HL-60/S4 treated with phorbol 12-myristate 13-acetate at 8.2 ng/mL for 4 days and 3 days (cell line): ENCODE data around the gene NSUN2.
"Not testable (repeated sequence)": the region's sequence is repeated elsewhere in the genome, so short reads cannot be mapped to it uniquely, and the experiment has no call there.

Experiments used
- in situ Hi-C: fragments of 300-500 bp; cut with MboI; formaldehyde crosslinking; loops from 2 replicates; pipeline ENCODE4 v1.15.0; 2022; ENCODE audit warnings: low sequenced_read_pairs

The NSUN2 gene

GRCh38 chr5:6632888-6633468 is at the start of gene NSUN2, which contains the start of gene SRD5A1:
Gene NSUN2 (minus strand): TSS chr5:6633044. CDS start chr5:6632979, 65 bp downstream.
Gene SRD5A1 (plus strand): TSS chr5:6633440. CDS start chr5:6633577, 137 bp downstream.
- in situ Hi-C loops, result loop anchor here (25.0 kb wide), 1 partner anchor 104 kb away; no protein-coding TSS in a partner anchor

GRCh38 chr5:6682239-6682638 is 49.4 kb upstream of the NSUN2 start:
- in situ Hi-C loops, result no loop called here

- in situ Hi-C loops, result no loop called here
Measured at GRCh38 chr5:6681682-6682081, 48.8 kb upstream of the NSUN2 start.

- in situ Hi-C loops, result no loop called here
Measured at GRCh38 chr5:6680922-6681321, 48.1 kb upstream of the NSUN2 start.

GRCh38 chr5:6678385-6678784 is 45.5 kb upstream of the NSUN2 start:
- in situ Hi-C loops, result no loop called here

- in situ Hi-C loops, result no loop called here
Measured at GRCh38 chr5:6676702-6677101, 43.9 kb upstream of the NSUN2 start.

- in situ Hi-C loops, result no loop called here
Measured at GRCh38 chr5:6675784-6676491, 43.1 kb upstream of the NSUN2 start.

- in situ Hi-C loops, result no loop called here
Measured at GRCh38 chr5:6674886-6675285, 42.0 kb upstream of the NSUN2 start.

- in situ Hi-C loops, result no loop called here
Measured at GRCh38 chr5:6674421-6674820, 41.6 kb upstream of the NSUN2 start.

- in situ Hi-C loops, result no loop called here
Measured at GRCh38 chr5:6673963-6674362, 41.1 kb upstream of the NSUN2 start.

GRCh38 chr5:6673031-6673430 is 40.2 kb upstream of the NSUN2 start:
- in situ Hi-C loops, result no loop called here

GRCh38 chr5:6668717-6669116 is 35.9 kb upstream of the NSUN2 start:
- in situ Hi-C loops, result not testable (repeated sequence)

- in situ Hi-C loops, result no loop called here
Measured at GRCh38 chr5:6667648-6668047, 34.8 kb upstream of the NSUN2 start.

- in situ Hi-C loops, result no loop called here
Measured at GRCh38 chr5:6666762-6667161, 33.9 kb upstream of the NSUN2 start.

GRCh38 chr5:6660688-6661087 is 27.8 kb upstream of the NSUN2 start:
- in situ Hi-C loops, result no loop called here

- in situ Hi-C loops, result no loop called here
Measured at GRCh38 chr5:6659941-6660684, 27.3 kb upstream of the NSUN2 start.

GRCh38 chr5:6656680-6657079 is 23.8 kb upstream of the NSUN2 start:
- in situ Hi-C loops, result no loop called here

- in situ Hi-C loops, result no loop called here
Measured at GRCh38 chr5:6655432-6655831, 22.6 kb upstream of the NSUN2 start.

- in situ Hi-C loops, result no loop called here
Measured at GRCh38 chr5:6652025-6652424, 19.2 kb upstream of the NSUN2 start.

GRCh38 chr5:6649681-6650080 is 16.8 kb upstream of the NSUN2 start:
- in situ Hi-C loops, result loop anchor here (25.0 kb wide), 1 partner anchor 88 kb away; no protein-coding TSS in a partner anchor

- in situ Hi-C loops, result loop anchor here (25.0 kb wide), 1 partner anchor 88 kb away; no protein-coding TSS in a partner anchor
Measured at GRCh38 chr5:6649186-6649585, 16.3 kb upstream of the NSUN2 start.
